SK-N-MC (cell line): ENCODE measurements around the gene NCKAP5.

Experiments used
- EZH2 ChIP-seq: fragments of 200-600 bp; sonication (generic); IDR thresholded peaks from one replicate; pipeline ENCODE4 v1.6.1; 2017; ENCODE audit warnings: antibody characterized with exemption
- POLR2AphosphoS5 ChIP-seq: IDR thresholded peaks from 2 replicates; pipeline ENCODE4 v1.6.1; 2012; ENCODE audit warnings: mild to moderate bottlenecking, low read depth, low read length, borderline replicate concordance

DNA sequence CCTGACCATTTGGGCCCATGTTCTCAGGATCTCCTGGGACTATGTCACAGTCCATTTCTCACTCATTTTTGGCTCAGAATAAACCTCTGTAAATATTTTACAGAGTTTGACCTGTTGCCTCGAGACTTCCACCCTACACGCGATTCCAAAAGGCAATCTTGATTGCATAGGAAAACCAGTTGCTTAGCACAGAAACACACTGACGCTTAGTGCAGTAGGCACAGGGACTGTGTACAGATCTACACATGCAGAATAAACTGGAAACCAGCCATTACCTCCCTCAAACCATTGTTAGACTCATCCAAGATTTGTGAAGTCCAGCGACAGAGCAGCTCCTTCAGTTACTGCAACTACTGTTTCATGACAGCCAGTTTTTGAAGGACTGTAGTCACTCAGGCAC lies 73.0 kb downstream of the NCKAP5 start:
- no peak for TF ChIP-seq POLR2AphosphoS5
- TF ChIP-seq EZH2: no peak
